ENCODE data around the gene ZNF280A. TPM values are rescaled to one million over a fixed set of nuclear protein-coding genes. Genes with fewer than 3 reads are reported as not detected.

The ZNF280A gene
- total and polyA plus RNA-seq, 9 of the 15 experiments (the other 6 are each of a cell fraction or from before 2014, with no cell fraction given), result 19.0 to 40.8 (median 28.6) TPM

GRCh38 chr22:22463855-22464540 lies 56.1 kb downstream of the ZNF280A start (continued):
- TF ChIP-seq HNRNPLL (IDR thresholded peaks at IDR 0.05; ENCODE audit: low read depth, low read length, poor library complexity, severe bottlenecking), result no peak
- no peak for TF ChIP-seq ZNF184 (CRISPR knock-in tag; IDR thresholded peaks at IDR 0.05)
- no peak for TF ChIP-seq KDM5B (IDR thresholded peaks at IDR 0.05; ENCODE audit: insufficient replicate concordance, low read depth, low read length)
- TF ChIP-seq TFAM (CRISPR knock-in tag; conservative IDR thresholded peaks at IDR 0.05), result no peak
- TF ChIP-seq, protein P1, sequence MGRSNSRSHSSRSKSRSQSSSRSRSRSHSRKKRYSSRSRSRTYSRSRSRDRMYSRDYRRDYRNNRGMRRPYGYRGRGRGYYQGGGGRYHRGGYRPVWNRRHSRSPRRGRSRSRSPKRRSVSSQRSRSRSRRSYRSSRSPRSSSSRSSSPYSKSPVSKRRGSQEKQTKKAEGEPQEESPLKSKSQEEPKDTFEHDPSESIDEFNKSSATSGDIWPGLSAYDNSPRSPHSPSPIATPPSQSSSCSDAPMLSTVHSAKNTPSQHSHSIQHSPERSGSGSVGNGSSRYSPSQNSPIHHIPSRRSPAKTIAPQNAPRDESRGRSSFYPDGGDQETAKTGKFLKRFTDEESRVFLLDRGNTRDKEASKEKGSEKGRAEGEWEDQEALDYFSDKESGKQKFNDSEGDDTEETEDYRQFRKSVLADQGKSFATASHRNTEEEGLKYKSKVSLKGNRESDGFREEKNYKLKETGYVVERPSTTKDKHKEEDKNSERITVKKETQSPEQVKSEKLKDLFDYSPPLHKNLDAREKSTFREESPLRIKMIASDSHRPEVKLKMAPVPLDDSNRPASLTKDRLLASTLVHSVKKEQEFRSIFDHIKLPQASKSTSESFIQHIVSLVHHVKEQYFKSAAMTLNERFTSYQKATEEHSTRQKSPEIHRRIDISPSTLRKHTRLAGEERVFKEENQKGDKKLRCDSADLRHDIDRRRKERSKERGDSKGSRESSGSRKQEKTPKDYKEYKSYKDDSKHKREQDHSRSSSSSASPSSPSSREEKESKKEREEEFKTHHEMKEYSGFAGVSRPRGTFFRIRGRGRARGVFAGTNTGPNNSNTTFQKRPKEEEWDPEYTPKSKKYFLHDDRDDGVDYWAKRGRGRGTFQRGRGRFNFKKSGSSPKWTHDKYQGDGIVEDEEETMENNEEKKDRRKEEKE (IDR thresholded peaks at IDR 0.05; ENCODE audit: borderline replicate concordance in 1 of 2, control insufficient read depth in 1 of 2, low read depth in 2 of 2, low read length in 1 of 2), result no peak
- no peak for TF ChIP-seq BMI1 (IDR thresholded peaks at IDR 0.05; ENCODE audit: low read length)
- TF ChIP-seq PHB2 (IDR thresholded peaks at IDR 0.05; ENCODE audit: low read depth), result no peak
- TF ChIP-seq PCBP1 (IDR thresholded peaks at IDR 0.05; ENCODE audit: low read depth, low read length, poor library complexity, severe bottlenecking), result no peak
- TF ChIP-seq THRB (CRISPR knock-in tag; conservative IDR thresholded peaks at IDR 0.05), result peak; percentile 94
- TF ChIP-seq, protein P2, sequence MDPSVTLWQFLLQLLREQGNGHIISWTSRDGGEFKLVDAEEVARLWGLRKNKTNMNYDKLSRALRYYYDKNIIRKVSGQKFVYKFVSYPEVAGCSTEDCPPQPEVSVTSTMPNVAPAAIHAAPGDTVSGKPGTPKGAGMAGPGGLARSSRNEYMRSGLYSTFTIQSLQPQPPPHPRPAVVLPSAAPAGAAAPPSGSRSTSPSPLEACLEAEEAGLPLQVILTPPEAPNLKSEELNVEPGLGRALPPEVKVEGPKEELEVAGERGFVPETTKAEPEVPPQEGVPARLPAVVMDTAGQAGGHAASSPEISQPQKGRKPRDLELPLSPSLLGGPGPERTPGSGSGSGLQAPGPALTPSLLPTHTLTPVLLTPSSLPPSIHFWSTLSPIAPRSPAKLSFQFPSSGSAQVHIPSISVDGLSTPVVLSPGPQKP (CRISPR knock-in tag; IDR thresholded peaks at IDR 0.05), result no peak
- no peak for TF ChIP-seq EGR1 (conservative IDR thresholded peaks at IDR 0.05)
- no peak for TF ChIP-seq CHD1 (IDR thresholded peaks at IDR 0.05; ENCODE audit: low read length)
- no peak for TF ChIP-seq HINFP (tag; conservative IDR thresholded peaks at IDR 0.05; ENCODE audit: low read depth)
- TF ChIP-seq, protein P3, sequence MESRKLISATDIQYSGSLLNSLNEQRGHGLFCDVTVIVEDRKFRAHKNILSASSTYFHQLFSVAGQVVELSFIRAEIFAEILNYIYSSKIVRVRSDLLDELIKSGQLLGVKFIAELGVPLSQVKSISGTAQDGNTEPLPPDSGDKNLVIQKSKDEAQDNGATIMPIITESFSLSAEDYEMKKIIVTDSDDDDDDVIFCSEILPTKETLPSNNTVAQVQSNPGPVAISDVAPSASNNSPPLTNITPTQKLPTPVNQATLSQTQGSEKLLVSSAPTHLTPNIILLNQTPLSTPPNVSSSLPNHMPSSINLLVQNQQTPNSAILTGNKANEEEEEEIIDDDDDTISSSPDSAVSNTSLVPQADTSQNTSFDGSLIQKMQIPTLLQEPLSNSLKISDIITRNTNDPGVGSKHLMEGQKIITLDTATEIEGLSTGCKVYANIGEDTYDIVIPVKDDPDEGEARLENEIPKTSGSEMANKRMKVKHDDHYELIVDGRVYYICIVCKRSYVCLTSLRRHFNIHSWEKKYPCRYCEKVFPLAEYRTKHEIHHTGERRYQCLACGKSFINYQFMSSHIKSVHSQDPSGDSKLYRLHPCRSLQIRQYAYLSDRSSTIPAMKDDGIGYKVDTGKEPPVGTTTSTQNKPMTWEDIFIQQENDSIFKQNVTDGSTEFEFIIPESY (CRISPR knock-in tag; IDR thresholded peaks at IDR 0.05), result peak; percentile 40; the same call in 1 of the 2 replicates

Measured in K562 (cell line).